Stimulated activated memory B cell treated with anti-CD40 and anti-IgM and Interleukin-4, amounts not matched to agents 10 μg/mL and 1 μg/mL and 100 μg/mL, for 72 hours (primary cell): Measurements from ENCODE around the gene CEP97.
"Not testable (repeated sequence)": the region's sequence is repeated elsewhere in the genome, so short reads cannot be mapped to it uniquely, and the experiment has no call there.

Source experiments
- ATAC-seq: fragments of 150-1000 bp; cut with Tn5 transposase; 2 replicates; pipeline ENCODE4 v1.10.0; 2021
- H3K27ac Mint-ChIP-seq: one replicate; pipeline ENCODE4 v1.8.0; 2022; ENCODE audit warnings: mild to moderate bottlenecking, mixed read lengths
- H3K27me3 Mint-ChIP-seq: one replicate; pipeline ENCODE4 v1.8.0; 2022; ENCODE audit warnings: mixed read lengths
- H3K36me3 Mint-ChIP-seq: one replicate; pipeline ENCODE4 v1.8.0; 2022; ENCODE audit warnings: mixed read lengths
- H3K4me1 Mint-ChIP-seq: one replicate; pipeline ENCODE4 v1.8.0; 2022; ENCODE audit warnings: mixed read lengths
- H3K4me3 Mint-ChIP-seq: one replicate; pipeline ENCODE4 v1.8.0; 2022; ENCODE audit warnings: mild to moderate bottlenecking, moderate library complexity, mixed read lengths
- H3K9me3 Mint-ChIP-seq: one replicate; pipeline ENCODE4 v1.8.0; 2022; ENCODE audit warnings: mixed read lengths

The CEP97 gene

GRCh38 chr3:101693540-101693939 is 30.9 kb upstream of the CEP97 start:
- peaks cover 15% of the 10 kb centered on the region for H3K4me1 Mint-ChIP-seq
- H3K9me3 Mint-ChIP-seq, H3K4me3 Mint-ChIP-seq, H3K36me3 Mint-ChIP-seq, H3K27me3 Mint-ChIP-seq, H3K27ac Mint-ChIP-seq: not testable (repeated sequence)
- peak; percentile 65 for ATAC-seq

DNA sequence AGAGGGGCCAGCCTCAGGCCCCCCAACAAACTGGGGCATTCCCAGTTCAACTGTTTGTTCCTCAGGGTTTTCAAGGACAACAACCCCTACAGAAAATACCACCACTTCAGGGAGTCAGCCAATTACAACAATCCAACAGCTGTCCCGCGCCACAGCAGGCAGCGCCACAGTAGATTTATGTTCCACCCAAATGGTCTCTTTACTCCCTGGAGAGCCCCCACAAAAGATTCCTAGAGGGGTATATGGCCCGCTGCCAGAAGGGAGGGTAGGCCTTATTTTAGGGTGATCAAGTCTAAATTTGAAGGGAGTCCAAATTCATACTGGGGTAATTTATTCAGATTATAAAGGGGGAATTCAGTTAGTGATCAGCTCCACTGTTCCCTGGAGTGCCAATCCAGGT is 29.6 kb upstream of the CEP97 start:
- not testable (repeated sequence) for H3K36me3 Mint-ChIP-seq, H3K9me3 Mint-ChIP-seq, H3K4me1 Mint-ChIP-seq, H3K27me3 Mint-ChIP-seq, ATAC-seq, H3K4me3 Mint-ChIP-seq, H3K27ac Mint-ChIP-seq

- Mint-ChIP-seq H3K27me3 (no peaks in the 10 kb centered on the region), H3K36me3 (no peaks in the 10 kb centered on the region), H3K4me3 (no peak overlapping the region), H3K9me3 (no peaks in the 10 kb centered on the region), H3K4me1 (peaks cover 8% of the 10 kb centered on the region), H3K27ac (no peak overlapping the region)
- no peak for ATAC-seq
Observed at GRCh38 chr3:101695779-101696372, 28.5 kb upstream of the CEP97 start.

GRCh38 chr3:101701696-101702634 is 22.4 kb upstream of the CEP97 start:
- Mint-ChIP-seq H3K4me1 (peaks cover 16% of the 10 kb centered on the region), H3K9me3 (no peaks in the 10 kb centered on the region), H3K36me3 (no peaks in the 10 kb centered on the region), H3K27me3 (no peaks in the 10 kb centered on the region), H3K4me3 (peak overlapping the region; percentile 35), H3K27ac (peak overlapping the region; percentile 59)
- no peak for ATAC-seq

GRCh38 chr3:101702726-101703125 is 21.7 kb upstream of the CEP97 start:
- peaks cover 16% of the 10 kb centered on the region for H3K4me1 Mint-ChIP-seq
- ATAC-seq: no peak
- no peaks in the 10 kb centered on the region for H3K27me3 Mint-ChIP-seq
- no peak overlapping the region for H3K27ac Mint-ChIP-seq
- no peaks in the 10 kb centered on the region for H3K36me3 Mint-ChIP-seq
- no peaks in the 10 kb centered on the region for H3K9me3 Mint-ChIP-seq
- H3K4me3 Mint-ChIP-seq: no peak overlapping the region

DNA sequence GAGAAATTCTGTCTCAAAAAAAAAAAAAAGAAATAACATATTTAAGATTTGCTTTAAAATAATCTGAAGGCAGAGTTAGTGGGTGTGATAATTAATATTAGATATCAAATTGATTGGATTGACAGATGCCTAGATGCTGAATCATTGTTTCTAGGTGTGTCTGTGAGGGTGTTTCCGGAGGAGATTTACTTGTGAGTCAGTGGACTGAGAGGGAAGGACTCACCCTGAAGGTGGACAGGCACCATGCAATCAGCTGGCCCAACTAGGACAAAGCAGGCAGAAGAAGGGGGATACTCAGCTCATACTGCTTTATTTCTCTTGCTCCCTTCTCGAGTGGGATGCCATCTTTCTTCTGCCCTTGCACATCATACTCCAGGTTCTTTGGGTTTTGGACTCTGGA is 21.2 kb upstream of the CEP97 start:
- Mint-ChIP-seq H3K4me1 (peaks cover 16% of the 10 kb centered on the region), H3K27ac (no peak overlapping the region), H3K36me3 (no peaks in the 10 kb centered on the region), H3K4me3 (no peak overlapping the region), H3K27me3 (no peaks in the 10 kb centered on the region), H3K9me3 (no peaks in the 10 kb centered on the region)
- no peak for ATAC-seq

DNA sequence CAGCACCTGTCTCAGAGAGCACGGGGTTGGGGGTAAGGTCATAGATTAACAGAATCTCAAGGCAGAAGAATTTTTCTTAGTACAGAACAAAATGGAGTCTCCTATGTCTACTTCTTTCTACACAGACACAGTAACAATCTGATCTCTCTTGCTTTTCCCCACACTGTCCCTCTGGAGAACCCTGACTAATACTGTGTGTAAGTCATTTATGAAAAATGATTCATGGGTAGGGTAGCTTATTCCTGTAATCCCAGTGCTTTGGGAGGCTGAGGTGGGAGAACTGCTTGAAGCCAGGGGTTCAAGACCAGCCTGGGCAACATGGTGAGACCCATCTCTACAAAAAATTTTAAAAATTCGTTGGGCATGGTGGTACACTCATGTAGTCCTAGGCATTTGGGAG is 19.8 kb upstream of the CEP97 start:
- H3K9me3 Mint-ChIP-seq, ATAC-seq, H3K27ac Mint-ChIP-seq, H3K27me3 Mint-ChIP-seq, H3K4me3 Mint-ChIP-seq, H3K36me3 Mint-ChIP-seq: not testable (repeated sequence)
- peaks cover 16% of the 10 kb centered on the region for H3K4me1 Mint-ChIP-seq

DNA sequence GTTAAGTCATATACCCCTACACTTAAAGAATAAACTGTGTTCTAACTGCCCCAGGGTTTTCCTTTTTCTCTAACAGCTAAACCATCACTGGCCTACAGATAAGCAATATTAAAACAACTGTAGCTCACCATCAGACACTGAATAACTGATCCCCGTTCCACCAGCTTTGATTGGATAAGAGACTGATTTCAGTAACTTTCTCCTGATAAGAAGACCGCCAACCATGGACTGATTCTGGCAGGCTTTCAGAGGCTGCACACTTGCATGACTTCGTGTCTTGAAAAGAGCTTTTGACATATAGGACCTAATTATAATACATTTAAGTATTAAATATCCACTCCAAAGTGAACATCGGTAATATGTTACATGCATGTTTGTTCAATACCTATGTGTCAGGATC is 15.3 kb upstream of the CEP97 start:
- Mint-ChIP-seq H3K4me1 (no peaks in the 10 kb centered on the region), H3K4me3 (no peak overlapping the region), H3K36me3 (no peaks in the 10 kb centered on the region), H3K9me3 (no peaks in the 10 kb centered on the region), H3K27ac (no peak overlapping the region), H3K27me3 (no peaks in the 10 kb centered on the region)
- no peak for ATAC-seq

GRCh38 chr3:101718455-101718854 is 6.0 kb upstream of the CEP97 start:
- H3K27me3 Mint-ChIP-seq: no peaks in the 10 kb centered on the region
- H3K27ac Mint-ChIP-seq: no peak overlapping the region
- H3K4me1 Mint-ChIP-seq: peaks cover 22% of the 10 kb centered on the region
- no peaks in the 10 kb centered on the region for H3K9me3 Mint-ChIP-seq
- no peaks in the 10 kb centered on the region for H3K36me3 Mint-ChIP-seq
- no peak for ATAC-seq
- H3K4me3 Mint-ChIP-seq: no peak overlapping the region

- Mint-ChIP-seq H3K4me3 (no peak overlapping the region), H3K27ac (no peak overlapping the region), H3K36me3 (no peaks in the 10 kb centered on the region), H3K4me1 (peaks cover 29% of the 10 kb centered on the region), H3K9me3 (no peaks in the 10 kb centered on the region), H3K27me3 (no peaks in the 10 kb centered on the region)
- no peak for ATAC-seq
Observed at GRCh38 chr3:101719604-101720185, 4.7 kb upstream of the CEP97 start.

GRCh38 chr3:101720851-101721840 is 3.3 kb upstream of the CEP97 start:
- ATAC-seq: no peak
- Mint-ChIP-seq H3K27me3 (no peaks in the 10 kb centered on the region), H3K4me1 (peaks cover 37% of the 10 kb centered on the region), H3K36me3 (no peaks in the 10 kb centered on the region), H3K27ac (peak overlapping the region; percentile 69), H3K4me3 (no peak overlapping the region), H3K9me3 (no peaks in the 10 kb centered on the region)

DNA sequence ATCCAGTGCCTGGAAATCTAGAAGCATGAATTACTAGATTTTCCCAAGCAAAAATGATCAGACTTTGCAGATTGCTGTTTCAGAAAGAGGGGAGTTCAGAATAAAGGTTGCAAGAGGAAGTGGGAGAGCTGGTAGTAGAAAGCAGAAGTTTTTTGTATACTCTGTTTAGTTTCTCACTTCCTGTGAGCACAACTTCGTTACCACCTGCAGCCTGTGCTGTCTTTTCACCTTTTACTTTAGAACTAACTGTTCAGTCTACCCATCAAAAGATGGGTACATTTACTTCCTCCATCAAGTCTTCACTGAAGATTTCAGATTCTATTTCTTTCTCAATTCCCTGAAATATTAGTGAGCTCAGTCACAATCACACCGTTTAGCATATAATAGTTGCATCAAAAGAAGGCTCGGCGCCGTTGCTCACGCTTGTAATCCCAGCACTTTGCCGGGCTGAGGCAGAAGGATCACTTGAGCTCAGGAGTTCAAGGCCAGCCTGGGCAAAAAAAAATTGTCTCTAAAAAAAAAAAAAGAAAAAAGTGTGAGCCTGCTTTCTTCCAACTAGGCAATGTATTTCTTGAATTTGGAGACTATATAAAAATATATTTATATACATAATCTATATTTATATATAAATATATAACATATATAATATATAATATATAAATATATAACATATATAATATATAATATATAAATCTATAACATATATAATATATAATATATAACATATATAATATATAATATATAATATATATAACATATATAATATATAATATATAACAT is 1.8 kb upstream of the CEP97 start:
- peak overlapping the region; percentile 69 for H3K27ac Mint-ChIP-seq
- no peaks in the 10 kb centered on the region for H3K9me3 Mint-ChIP-seq
- H3K4me1 Mint-ChIP-seq: peaks cover 38% of the 10 kb centered on the region
- H3K36me3 Mint-ChIP-seq: no peaks in the 10 kb centered on the region
- peak; percentile 68 for ATAC-seq
- no peaks in the 10 kb centered on the region for H3K27me3 Mint-ChIP-seq
- peak overlapping the region; percentile 64 for H3K4me3 Mint-ChIP-seq

DNA sequence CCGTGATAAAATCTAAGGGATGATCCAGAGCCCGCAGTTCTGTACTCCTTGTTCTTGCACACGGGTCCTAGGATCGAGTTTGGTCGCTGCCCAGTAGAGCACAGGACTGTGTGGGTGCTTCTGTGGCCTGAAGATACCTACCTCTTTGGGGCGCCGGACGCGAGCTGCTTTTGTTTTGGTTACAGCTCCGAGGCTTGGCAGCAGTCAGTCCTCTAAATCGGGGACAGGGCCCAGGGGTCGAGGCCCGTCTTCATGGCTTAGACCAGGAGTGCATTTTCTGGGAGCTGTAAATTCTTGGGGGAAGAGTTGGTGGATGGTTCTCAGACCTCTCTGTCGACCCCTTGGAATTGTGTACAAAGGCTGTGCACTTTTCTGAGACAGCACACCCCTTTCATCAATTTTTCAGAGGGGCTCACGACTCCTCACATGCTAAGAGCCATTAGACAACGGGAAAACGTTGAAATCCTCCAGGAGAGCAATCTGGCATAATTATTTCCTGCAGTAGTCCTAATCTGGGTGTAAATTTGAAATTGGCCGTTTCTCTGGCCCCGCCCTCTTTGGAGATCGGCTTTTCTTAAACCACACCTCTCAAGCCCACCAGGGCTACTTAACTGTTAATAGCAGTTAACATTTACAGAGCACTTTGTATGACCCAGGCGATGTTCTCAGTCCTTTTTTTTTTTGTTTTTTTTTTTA is 928 bp downstream of the CEP97 start:
- H3K4me3 Mint-ChIP-seq: peak overlapping the region; percentile 99
- H3K27me3 Mint-ChIP-seq: no peaks in the 10 kb centered on the region
- H3K27ac Mint-ChIP-seq: peak overlapping the region; percentile 91
- ATAC-seq: peak; percentile 43
- H3K9me3 Mint-ChIP-seq: no peaks in the 10 kb centered on the region
- H3K4me1 Mint-ChIP-seq: peaks cover 38% of the 10 kb centered on the region
- no peaks in the 10 kb centered on the region for H3K36me3 Mint-ChIP-seq

- Mint-ChIP-seq H3K4me3 (peak overlapping the region; percentile 99), H3K4me1 (peaks cover 34% of the 10 kb centered on the region), H3K27ac (peak overlapping the region; percentile 91), H3K27me3 (no peaks in the 10 kb centered on the region), H3K9me3 (no peaks in the 10 kb centered on the region), H3K36me3 (no peaks in the 10 kb centered on the region)
- ATAC-seq: no peak
Observed at GRCh38 chr3:101725890-101726275, 1.5 kb downstream of the CEP97 start.
